SK-N-SH treated with all-trans-retinoic acid at 6 μM for 48 hours (cell line): ENCODE results near the gene TSPAN9.

Experiments used
- ATAC-seq: fragments of 200-7000 bp; cut with Tn5 transposase; 3 replicates; pipeline ENCODE4 v1.9.1; 2020; ENCODE audit warnings: mild to moderate bottlenecking, moderate library complexity
- ARNTL ChIP-seq: fragments of 450-650 bp; formaldehyde crosslinking; IDR thresholded peaks from 2 replicates; pipeline ENCODE4 v1.5.0; 2020; ENCODE audit warnings: low read depth, mild to moderate bottlenecking, moderate library complexity, borderline replicate concordance
- BACH2 ChIP-seq: fragments of 250-450 bp; sonication (Bioruptor Pico); IDR thresholded peaks from 2 replicates; pipeline ENCODE4 v1.9.0; 2021; ENCODE audit warnings: mild to moderate bottlenecking, borderline replicate concordance
- CSDC2 ChIP-seq: fragments of 250-450 bp; sonication (Bioruptor Pico); IDR thresholded peaks from 2 replicates; pipeline ENCODE4 v1.5.0; 2020; ENCODE audit warnings: mild to moderate bottlenecking, moderate library complexity
- CSRNP3 ChIP-seq: fragments of 250-450 bp; sonication (Bioruptor Pico); IDR thresholded peaks from 2 replicates; pipeline ENCODE4 v1.5.1; 2021; ENCODE audit warnings: mild to moderate bottlenecking, moderate library complexity
- GLIS3 ChIP-seq: fragments of 250-450 bp; sonication (Bioruptor Pico); IDR thresholded peaks from 2 replicates; pipeline ENCODE4 v1.5.0; 2020; ENCODE audit warnings: mild to moderate bottlenecking, moderate library complexity
- ISL1 ChIP-seq: fragments of 250-450 bp; sonication (Bioruptor Pico); IDR thresholded peaks from 2 replicates; pipeline ENCODE4 v2.1.2; 2022; ENCODE audit warnings: mild to moderate bottlenecking, moderate library complexity
- OSR1 ChIP-seq: fragments of 250-450 bp; sonication (Bioruptor Pico); IDR thresholded peaks from 2 replicates; pipeline ENCODE4 v1.8.0; 2022; ENCODE audit warnings: moderate library complexity, mild to moderate bottlenecking, inconsistent platforms
- PATZ1 ChIP-seq: fragments of 250-450 bp; sonication (Bioruptor Pico); IDR thresholded peaks from 2 replicates; pipeline ENCODE4 v1.8.0; 2020; ENCODE audit warnings: mild to moderate bottlenecking, moderate library complexity, borderline replicate concordance
- PPARA ChIP-seq: fragments of 250-450 bp; sonication (Bioruptor Pico); IDR thresholded peaks from 2 replicates; pipeline ENCODE4 v1.5.0; 2020; ENCODE audit warnings: mild to moderate bottlenecking, borderline replicate concordance
- RARB ChIP-seq: fragments of 250-450 bp; sonication (Bioruptor Pico); IDR thresholded peaks from 2 replicates; pipeline ENCODE4 v1.8.0; 2021; ENCODE audit warnings: mild to moderate bottlenecking, moderate library complexity
- SNAI2 ChIP-seq: fragments of 250-450 bp; sonication (Bioruptor Pico); IDR thresholded peaks from 2 replicates; pipeline ENCODE4 v1.5.0; 2020; ENCODE audit warnings: mild to moderate bottlenecking, moderate library complexity
- TCF4 ChIP-seq: fragments of 250-450 bp; sonication (Bioruptor Pico); IDR thresholded peaks from 2 replicates; pipeline ENCODE4 v1.8.0; 2021; ENCODE audit warnings: mild to moderate bottlenecking, moderate library complexity, borderline replicate concordance
- TOX ChIP-seq: fragments of 250-450 bp; sonication (Bioruptor Pico); IDR thresholded peaks from 2 replicates; pipeline ENCODE4 v1.8.0; 2021; ENCODE audit warnings: mild to moderate bottlenecking, moderate library complexity, borderline replicate concordance
- TSHZ2 ChIP-seq: fragments of 250-450 bp; sonication (Bioruptor Pico); IDR thresholded peaks from 2 replicates; pipeline ENCODE4 v1.5.0; 2020; ENCODE audit warnings: mild to moderate bottlenecking, moderate library complexity
- ZC3H10 ChIP-seq: fragments of 250-450 bp; sonication (Bioruptor Pico); IDR thresholded peaks from 2 replicates; pipeline ENCODE4 v1.5.1; 2021; ENCODE audit warnings: mild to moderate bottlenecking, moderate library complexity
- ZFP3 ChIP-seq: fragments of 250-450 bp; sonication (Bioruptor Pico); IDR thresholded peaks from 2 replicates; pipeline ENCODE4 v1.5.0; 2020; ENCODE audit warnings: mild to moderate bottlenecking, moderate library complexity
- ZFP30 ChIP-seq: fragments of 450-650 bp; formaldehyde crosslinking; IDR thresholded peaks from 2 replicates; pipeline ENCODE4 v1.5.0; 2022; ENCODE audit warnings: mild to moderate bottlenecking, moderate library complexity
- ZNF565 ChIP-seq: fragments of 450-650 bp; formaldehyde crosslinking; conservative IDR thresholded peaks from 2 replicates; pipeline ENCODE4 v1.5.0; 2020; ENCODE audit warnings: low read depth, mild to moderate bottlenecking, moderate library complexity
- ZNF70 ChIP-seq: fragments of 450-650 bp; formaldehyde crosslinking; IDR thresholded peaks from 2 replicates; pipeline ENCODE4 v1.5.0; 2020; ENCODE audit warnings: mild to moderate bottlenecking, moderate library complexity
- ZNF8 ChIP-seq: fragments of 450-650 bp; formaldehyde crosslinking; IDR thresholded peaks from 2 replicates; pipeline ENCODE4 v1.5.0; 2020; ENCODE audit warnings: mild to moderate bottlenecking, moderate library complexity
- TF ChIP-seq, protein P1 (sequence below): fragments of 250-450 bp; sonication (Bioruptor Pico); IDR thresholded peaks from 2 replicates; pipeline ENCODE4 v1.8.0; 2021; ENCODE audit warnings: low read depth, mild to moderate bottlenecking, moderate library complexity, borderline replicate concordance
- TF ChIP-seq, protein P2 (sequence below): fragments of 250-450 bp; sonication (Bioruptor Pico); IDR thresholded peaks from 2 replicates; pipeline ENCODE4 v1.5.1; 2020; ENCODE audit warnings: low read depth, mild to moderate bottlenecking, moderate library complexity

The TSPAN9 gene

DNA sequence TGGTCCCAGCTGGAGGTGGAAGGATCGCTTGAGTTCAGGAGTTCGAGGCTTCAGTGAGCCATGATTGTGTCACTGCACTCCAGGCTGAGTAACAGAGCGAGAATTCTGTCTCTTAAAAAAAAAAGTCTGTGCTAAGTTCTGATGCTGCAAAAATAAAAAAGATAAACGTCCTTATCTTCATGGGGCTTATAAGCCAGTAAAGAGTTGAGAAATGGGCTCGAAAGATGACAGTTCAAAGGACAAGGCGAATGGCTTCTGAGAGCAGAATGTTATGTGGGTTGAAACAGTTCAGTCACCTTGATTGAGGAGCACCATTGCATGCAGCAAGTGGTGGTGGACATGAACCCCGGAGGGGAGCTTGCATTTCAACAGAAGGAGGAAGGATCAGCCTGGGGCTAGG is 4.7 kb downstream of the TSPAN9 start:
- ATAC-seq = no peak
- TF ChIP-seq CSDC2 (CRISPR knock-in tag) (no peak), CSRNP3 (CRISPR knock-in tag) (no peak), RARB (CRISPR knock-in tag) (no peak), ZC3H10 (CRISPR knock-in tag) (no peak), ZNF70 (CRISPR knock-in tag) (no peak), BACH2 (CRISPR knock-in tag) (no peak), PPARA (CRISPR knock-in tag) (no peak), OSR1 (CRISPR knock-in tag) (no peak), ARNTL (CRISPR knock-in tag) (no peak), ISL1 (CRISPR knock-in tag) (no peak)

GRCh38 chr12:3083241-3083920 is 6.2 kb downstream of the TSPAN9 start:
- ATAC-seq = no peak
- no peak for TF ChIP-seq ZNF8 (CRISPR knock-in tag)
- no peak for TF ChIP-seq CSRNP3 (CRISPR knock-in tag)
- TF ChIP-seq ZFP30 (CRISPR knock-in tag) = no peak
- TF ChIP-seq, all 23 proteins: peak for 0

- TF ChIP-seq CSDC2 (CRISPR knock-in tag) (no peak), TOX (no peak), SNAI2 (CRISPR knock-in tag) (no peak), TCF4 (CRISPR knock-in tag) (no peak), ZNF565 (CRISPR knock-in tag) (no peak), TSHZ2 (CRISPR knock-in tag) (no peak), ZC3H10 (CRISPR knock-in tag) (no peak), ZFP3 (CRISPR knock-in tag) (no peak), ARNTL (CRISPR knock-in tag) (no peak), ZFP30 (CRISPR knock-in tag) (no peak), OSR1 (CRISPR knock-in tag) (no peak), ZNF8 (CRISPR knock-in tag) (no peak), PATZ1 (CRISPR knock-in tag) (no peak), GLIS3 (no peak), RARB (CRISPR knock-in tag) (no peak), PPARA (CRISPR knock-in tag) (no peak), BACH2 (CRISPR knock-in tag) (no peak)
- TF ChIP-seq, protein P1, sequence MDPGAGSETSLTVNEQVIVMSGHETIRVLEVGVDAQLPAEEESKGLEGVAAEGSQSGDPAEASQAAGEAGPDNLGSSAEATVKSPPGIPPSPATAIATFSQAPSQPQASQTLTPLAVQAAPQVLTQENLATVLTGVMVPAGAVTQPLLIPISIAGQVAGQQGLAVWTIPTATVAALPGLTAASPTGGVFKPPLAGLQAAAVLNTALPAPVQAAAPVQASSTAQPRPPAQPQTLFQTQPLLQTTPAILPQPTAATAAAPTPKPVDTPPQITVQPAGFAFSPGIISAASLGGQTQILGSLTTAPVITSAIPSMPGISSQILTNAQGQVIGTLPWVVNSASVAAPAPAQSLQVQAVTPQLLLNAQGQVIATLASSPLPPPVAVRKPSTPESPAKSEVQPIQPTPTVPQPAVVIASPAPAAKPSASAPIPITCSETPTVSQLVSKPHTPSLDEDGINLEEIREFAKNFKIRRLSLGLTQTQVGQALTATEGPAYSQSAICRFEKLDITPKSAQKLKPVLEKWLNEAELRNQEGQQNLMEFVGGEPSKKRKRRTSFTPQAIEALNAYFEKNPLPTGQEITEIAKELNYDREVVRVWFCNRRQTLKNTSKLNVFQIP (CRISPR knock-in tag) = no peak
- TF ChIP-seq, protein P2, sequence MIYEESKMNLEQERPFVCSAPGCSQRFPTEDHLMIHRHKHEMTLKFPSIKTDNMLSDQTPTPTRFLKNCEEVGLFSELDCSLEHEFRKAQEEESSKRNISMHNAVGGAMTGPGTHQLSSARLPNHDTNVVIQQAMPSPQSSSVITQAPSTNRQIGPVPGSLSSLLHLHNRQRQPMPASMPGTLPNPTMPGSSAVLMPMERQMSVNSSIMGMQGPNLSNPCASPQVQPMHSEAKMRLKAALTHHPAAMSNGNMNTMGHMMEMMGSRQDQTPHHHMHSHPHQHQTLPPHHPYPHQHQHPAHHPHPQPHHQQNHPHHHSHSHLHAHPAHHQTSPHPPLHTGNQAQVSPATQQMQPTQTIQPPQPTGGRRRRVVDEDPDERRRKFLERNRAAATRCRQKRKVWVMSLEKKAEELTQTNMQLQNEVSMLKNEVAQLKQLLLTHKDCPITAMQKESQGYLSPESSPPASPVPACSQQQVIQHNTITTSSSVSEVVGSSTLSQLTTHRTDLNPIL (CRISPR knock-in tag) = no peak
- peak; percentile 46; the same call in 2 of the 3 replicates for ATAC-seq
These were observed 6.8 kb downstream of the TSPAN9 start for GRCh38 chr12:3083921-3084347.
